ENCODE data around the gene CUBN. TPM values are rescaled to one million over a fixed set of nuclear protein-coding genes. Genes with fewer than 3 reads are reported as not detected.

The CUBN gene
- total and polyA plus RNA-seq, 9 of the 15 experiments (the other 6 are each of a cell fraction or from before 2014, with no cell fraction given), result 0.04 to 0.33 (median 0.09) TPM

DNA sequence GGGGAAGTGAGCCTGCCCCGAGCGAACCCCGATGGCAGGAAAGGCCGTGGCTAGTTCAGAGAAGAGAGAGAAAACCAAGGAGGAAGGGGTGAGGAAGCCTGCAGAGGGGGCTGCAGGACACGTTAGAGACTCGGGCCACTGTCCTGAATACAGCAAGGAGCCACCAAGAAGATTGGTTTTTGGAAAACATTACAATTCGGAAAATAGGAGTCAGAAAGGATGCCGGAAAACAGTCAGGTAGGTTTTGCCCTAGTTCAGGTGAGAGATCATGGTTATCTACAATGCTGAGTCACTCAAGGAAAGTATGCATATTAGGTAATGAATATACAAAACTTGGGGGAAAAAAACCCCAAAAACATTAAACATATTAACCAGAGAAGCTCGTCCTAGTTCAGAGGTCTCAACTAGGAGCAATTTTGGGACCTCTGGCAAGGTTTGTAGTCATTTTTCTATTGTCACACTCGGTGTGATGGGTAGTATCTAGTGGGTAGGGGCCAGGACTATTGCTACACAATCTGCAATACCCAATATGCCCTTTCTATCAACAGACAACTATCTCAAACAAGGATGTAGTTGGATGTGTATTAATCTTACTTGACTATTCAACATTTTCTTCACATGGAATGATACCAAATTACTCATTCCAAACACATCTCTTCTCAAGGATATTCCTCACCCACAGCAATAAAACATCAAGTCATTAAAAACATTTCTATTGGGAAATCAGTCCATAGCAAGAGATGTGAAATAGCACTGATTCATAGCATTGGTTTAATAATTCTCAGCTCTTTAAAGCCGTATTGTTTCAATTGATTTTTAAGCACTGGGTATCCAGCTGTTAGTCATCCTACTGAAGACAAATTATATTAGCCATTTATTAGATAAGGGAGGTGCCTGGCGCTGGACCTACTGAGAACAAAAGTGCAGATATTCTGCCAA lies 238.0 kb downstream of the CUBN start (continued):
- TF ChIP-seq ID3 (CRISPR knock-in tag; IDR thresholded peaks at IDR 0.05), result no peak
- no peak for TF ChIP-seq ID3 (tag; IDR thresholded peaks at IDR 0.05)
- TF ChIP-seq POLR2AphosphoS2 (IDR thresholded peaks at IDR 0.05; ENCODE audit: low read length), result peak; percentile 93
- peak; percentile 100 for TF ChIP-seq SUPT5H (IDR thresholded peaks at IDR 0.05)
- TF ChIP-seq ZNF512 (tag; IDR thresholded peaks at IDR 0.05), result no peak
- TF ChIP-seq ZNF75A (CRISPR knock-in tag; IDR thresholded peaks at IDR 0.05), result no peak
- TF ChIP-seq, protein P1, sequence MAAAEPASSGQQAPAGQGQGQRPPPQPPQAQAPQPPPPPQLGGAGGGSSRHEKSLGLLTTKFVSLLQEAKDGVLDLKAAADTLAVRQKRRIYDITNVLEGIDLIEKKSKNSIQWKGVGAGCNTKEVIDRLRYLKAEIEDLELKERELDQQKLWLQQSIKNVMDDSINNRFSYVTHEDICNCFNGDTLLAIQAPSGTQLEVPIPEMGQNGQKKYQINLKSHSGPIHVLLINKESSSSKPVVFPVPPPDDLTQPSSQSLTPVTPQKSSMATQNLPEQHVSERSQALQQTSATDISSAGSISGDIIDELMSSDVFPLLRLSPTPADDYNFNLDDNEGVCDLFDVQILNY (CRISPR knock-in tag; IDR thresholded peaks at IDR 0.05), result no peak
- TF ChIP-seq BRD4 (IDR thresholded peaks at IDR 0.05), result 0 out of 2 replicates have a peak, but pooled peaks have one; percentile 51
- peak; percentile 4 for TF ChIP-seq RBM25 (IDR thresholded peaks at IDR 0.05; ENCODE audit: low read depth, low read length, severe bottlenecking)
- no peak; the same call in 1 of the 2 replicates for TF ChIP-seq EGR1 (conservative IDR thresholded peaks at IDR 0.05)
- TF ChIP-seq ZNF740 (CRISPR knock-in tag; IDR thresholded peaks at IDR 0.05), result no peak
- no peak for TF ChIP-seq ZNF740 (tag; IDR thresholded peaks at IDR 0.05)
- peak; percentile 68; the same call in 1 of the 2 replicates for TF ChIP-seq ZNF57 (CRISPR knock-in tag; IDR thresholded peaks at IDR 0.05)
- TF ChIP-seq E4F1 (CRISPR knock-in tag; IDR thresholded peaks at IDR 0.05; ENCODE audit: borderline replicate concordance), result 0 out of 2 replicates have a peak, but pooled peaks have one; percentile 46
- no peak for TF ChIP-seq SP1 (CRISPR knock-in tag; IDR thresholded peaks at IDR 0.05)
- no peak for TF ChIP-seq ZFPM2 (CRISPR knock-in tag; IDR thresholded peaks at IDR 0.05)
- 0 out of 4 replicates have a peak, but pooled peaks of 1 of the 2 experiments have one; percentile 56 for TF ChIP-seq TEAD1 (CRISPR knock-in tag; IDR thresholded peaks at IDR 0.05)
- TF ChIP-seq CHD4 (IDR thresholded peaks at IDR 0.05; ENCODE audit: insufficient read depth, insufficient replicate concordance, low read depth, low read length, poor library complexity, severe bottlenecking), result no peak
- TF ChIP-seq SMARCA5 (IDR thresholded peaks at IDR 0.05), result no peak
- TF ChIP-seq, protein P2, sequence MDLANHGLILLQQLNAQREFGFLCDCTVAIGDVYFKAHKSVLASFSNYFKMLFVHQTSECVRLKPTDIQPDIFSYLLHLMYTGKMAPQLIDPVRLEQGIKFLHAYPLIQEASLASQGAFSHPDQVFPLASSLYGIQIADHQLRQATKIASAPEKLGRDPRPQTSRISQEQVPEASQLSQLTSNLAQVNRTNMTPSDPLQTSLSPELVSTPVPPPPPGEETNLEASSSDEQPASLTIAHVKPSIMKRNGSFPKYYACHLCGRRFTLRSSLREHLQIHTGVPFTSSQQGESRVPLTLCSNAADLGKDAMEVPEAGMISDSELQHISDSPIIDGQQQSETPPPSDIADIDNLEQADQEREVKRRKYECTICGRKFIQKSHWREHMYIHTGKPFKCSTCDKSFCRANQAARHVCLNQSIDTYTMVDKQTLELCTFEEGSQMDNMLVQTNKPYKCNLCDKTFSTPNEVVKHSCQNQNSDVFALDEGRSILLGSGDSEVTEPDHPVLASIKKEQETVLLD (IDR thresholded peaks at IDR 0.05), result no peak

All from K562 (cell line).